HL-60 (cell line): ENCODE results near the gene POC1A.

Experiments
- DNase-seq, 2 experiments: peaks; one replicate each; pipeline ENCODE4 v3.0.0-alpha.2; 2010 to 2020; ENCODE audit warnings: low read depth in 1 of 2, low spot score in 1 of 2
- H3K27ac ChIP-seq: fragments of 250-450 bp; sonication (Bioruptor Pico); replicated peaks from 2 replicates; pipeline ENCODE4 v1.5.1; 2020; ENCODE audit warnings: mild to moderate bottlenecking, moderate library complexity
- H3K27me3 ChIP-seq: fragments of 250-450 bp; sonication (Bioruptor Pico); 2 replicates; pipeline ENCODE4 v1.5.1; 2021; ENCODE audit warnings: mild to moderate bottlenecking, moderate library complexity; ENCODE audit not compliant: insufficient read depth, poor library complexity, severe bottlenecking
- H3K4me3 ChIP-seq: replicated peaks from 2 replicates; pipeline ENCODE4 v1.5.1; 2011; ENCODE audit warnings: mild to moderate bottlenecking, control low read depth, low read length; ENCODE audit not compliant: insufficient read depth
- CTCF ChIP-seq: IDR thresholded peaks from one replicate; pipeline ENCODE4 v1.5.1; 2011; ENCODE audit warnings: low read length, control low read depth, inconsistent platforms; ENCODE audit not compliant: insufficient read depth
- GABPA ChIP-seq: IDR thresholded peaks from 2 replicates; pipeline ENCODE4 v1.6.1; 2012; ENCODE audit warnings: low read depth
- POLR2AphosphoS5 ChIP-seq: IDR thresholded peaks from 2 replicates; pipeline ENCODE4 v1.6.1; 2012; ENCODE audit warnings: low read depth
- REST ChIP-seq: IDR thresholded peaks from 2 replicates; pipeline ENCODE4 v1.6.1; 2012; ENCODE audit warnings: low read depth; ENCODE audit not compliant: insufficient replicate concordance
- SPI1 ChIP-seq: IDR thresholded peaks from 2 replicates; pipeline ENCODE4 v1.6.1; 2012; ENCODE audit warnings: low read depth, mild to moderate bottlenecking, borderline replicate concordance

POC1A gene

GRCh38 chr3:52040600-52040999, 113.6 kb downstream of the POC1A start:
- no peaks in the 10 kb centered on the region for H3K27me3 ChIP-seq
- no peak overlapping the region for H3K27ac ChIP-seq
- TF ChIP-seq GABPA (no peak), SPI1 (peak; percentile 12; the same call in 1 of the 2 replicates)
- H3K4me3 ChIP-seq = no peak overlapping the region
- no peak for DNase-seq

- H3K4me3 ChIP-seq = no peak overlapping the region
- no peaks in the 10 kb centered on the region for H3K27me3 ChIP-seq
- H3K27ac ChIP-seq = no peak overlapping the region
- no peak for DNase-seq
- TF ChIP-seq GABPA = no peak
- TF ChIP-seq SPI1 = no peak
- no peak for TF ChIP-seq CTCF
- no peak for TF ChIP-seq POLR2AphosphoS5
- no peak for TF ChIP-seq REST
Measured at GRCh38 chr3:52039846-52040245, 114.4 kb downstream of the POC1A start.

- Histone ChIP-seq H3K27ac (no peak overlapping the region), H3K4me3 (no peak overlapping the region), H3K27me3 (no peaks in the 10 kb centered on the region)
- no peak for DNase-seq
- TF ChIP-seq REST = no peak
- no peak for TF ChIP-seq POLR2AphosphoS5
- TF ChIP-seq SPI1 = no peak
- TF ChIP-seq GABPA = no peak
- TF ChIP-seq CTCF = no peak
Measured at GRCh38 chr3:52039426-52039825, 114.8 kb downstream of the POC1A start.

- Histone ChIP-seq H3K27ac (no peak overlapping the region), H3K4me3 (no peak overlapping the region), H3K27me3 (no peaks in the 10 kb centered on the region)
- TF ChIP-seq POLR2AphosphoS5 (no peak), SPI1 (no peak), GABPA (no peak), REST (no peak), CTCF (no peak)
- no peak for DNase-seq
Measured at GRCh38 chr3:52038227-52038626, 116.0 kb downstream of the POC1A start.
